HG02840 (cell line): Measurements from ENCODE around the gene DACT2.
"Not testable (repeated sequence)": the region's sequence is repeated elsewhere in the genome, so short reads cannot be mapped to it uniquely, and the experiment has no call there.

Source experiments
- ATAC-seq: cut with Tn5 transposase; IDR thresholded peaks from one replicate; pipeline ENCODE4 v1.9.1; 2021; ENCODE audit warnings: mild to moderate bottlenecking, moderate library complexity, moderate number of reproducible peaks; ENCODE audit not compliant: unreplicated experiment, low FRiP score

DACT2 gene

GRCh38 chr6:168305096-168305749, 14.4 kb downstream of the DACT2 start:
- ATAC-seq, result no peak

GRCh38 chr6:168304752-168305015, 14.9 kb downstream of the DACT2 start:
- ATAC-seq, result no peak

GRCh38 chr6:168303982-168304751, 15.4 kb downstream of the DACT2 start:
- ATAC-seq, result no peak

DNA sequence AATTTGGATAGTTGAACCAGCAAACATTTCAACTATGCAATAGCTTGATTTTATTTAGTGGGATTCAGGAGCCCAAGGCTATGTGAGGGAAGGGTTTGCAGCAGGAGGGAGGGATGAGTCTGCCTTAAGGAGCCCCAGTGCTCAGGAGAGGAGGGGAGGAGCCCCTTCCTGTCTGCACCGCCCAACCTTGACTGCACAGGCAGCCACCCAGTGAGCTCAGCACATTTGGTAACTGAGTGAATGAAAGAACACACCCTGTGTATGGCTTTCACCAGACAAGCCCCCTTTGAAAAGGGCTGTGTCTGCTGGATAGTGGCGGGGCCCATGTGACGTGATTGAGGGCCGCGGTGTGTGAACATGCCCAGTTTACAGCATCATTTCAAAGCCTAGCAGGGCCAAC, 17.0 kb downstream of the DACT2 start:
- ATAC-seq, result no peak

DNA sequence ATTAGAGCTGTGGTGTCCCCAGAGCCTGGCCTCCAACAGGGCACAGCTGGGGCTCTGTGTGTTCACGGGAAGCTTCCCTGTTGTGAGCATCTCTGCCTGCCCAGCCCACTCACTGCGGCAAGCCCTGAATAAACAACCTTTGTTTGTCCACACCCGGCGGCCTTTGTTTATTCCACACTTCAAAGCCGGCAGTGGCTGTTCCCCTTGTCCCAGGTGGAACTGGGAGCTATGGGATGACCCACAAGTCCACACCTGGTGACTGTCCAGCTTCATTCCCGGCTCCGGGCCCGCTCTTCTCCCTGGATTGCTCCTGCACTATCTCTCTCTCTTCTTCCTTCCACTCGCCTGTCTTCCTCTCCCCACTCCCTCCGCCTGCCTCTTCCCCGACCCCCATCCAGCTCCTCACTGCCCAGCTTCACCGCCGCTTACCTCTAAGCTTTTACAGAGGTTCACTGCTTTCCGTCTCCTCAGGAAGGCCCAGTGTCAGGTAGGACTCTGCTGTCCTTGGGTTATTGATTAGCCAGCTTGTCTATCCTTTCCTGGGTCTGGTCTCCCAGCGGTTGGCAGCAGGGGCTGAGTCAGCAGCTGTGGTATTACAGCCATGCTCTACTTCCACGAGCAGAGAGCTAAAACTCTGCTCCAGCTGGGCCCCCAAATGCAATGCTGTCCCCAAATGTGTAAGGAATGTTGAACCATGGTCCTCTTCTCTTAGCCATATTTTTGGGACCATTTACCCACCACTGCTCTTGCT, 17.8 kb downstream of the DACT2 start:
- no peak for ATAC-seq

- no peak for ATAC-seq
These were observed 18.5 kb downstream of the DACT2 start for GRCh38 chr6:168300975-168301647.

- ATAC-seq, result no peak
These were observed 19.8 kb downstream of the DACT2 start for GRCh38 chr6:168299541-168300511.

- no peak for ATAC-seq
These were observed 21.9 kb downstream of the DACT2 start for GRCh38 chr6:168297643-168298042.

DNA sequence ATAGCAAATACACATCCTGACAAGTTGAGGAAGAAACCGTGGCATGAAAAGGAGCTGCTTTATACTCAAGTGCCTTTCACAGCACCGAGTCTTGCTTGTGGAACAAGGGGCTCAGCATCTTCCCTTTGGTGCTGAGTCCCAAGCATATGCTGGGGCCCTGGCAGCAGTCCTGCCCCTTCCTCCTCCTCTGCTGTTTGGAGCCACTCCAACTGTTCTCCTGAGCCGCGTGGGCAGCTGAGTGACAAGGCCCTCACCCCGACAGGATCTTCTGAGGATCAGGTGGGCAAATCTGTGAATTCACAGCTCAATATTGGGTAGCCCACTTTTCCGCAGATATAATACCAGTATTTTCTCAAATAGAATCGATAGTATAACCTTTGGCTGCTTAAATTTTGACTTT, 24.7 kb downstream of the DACT2 start:
- no peak for ATAC-seq

DNA sequence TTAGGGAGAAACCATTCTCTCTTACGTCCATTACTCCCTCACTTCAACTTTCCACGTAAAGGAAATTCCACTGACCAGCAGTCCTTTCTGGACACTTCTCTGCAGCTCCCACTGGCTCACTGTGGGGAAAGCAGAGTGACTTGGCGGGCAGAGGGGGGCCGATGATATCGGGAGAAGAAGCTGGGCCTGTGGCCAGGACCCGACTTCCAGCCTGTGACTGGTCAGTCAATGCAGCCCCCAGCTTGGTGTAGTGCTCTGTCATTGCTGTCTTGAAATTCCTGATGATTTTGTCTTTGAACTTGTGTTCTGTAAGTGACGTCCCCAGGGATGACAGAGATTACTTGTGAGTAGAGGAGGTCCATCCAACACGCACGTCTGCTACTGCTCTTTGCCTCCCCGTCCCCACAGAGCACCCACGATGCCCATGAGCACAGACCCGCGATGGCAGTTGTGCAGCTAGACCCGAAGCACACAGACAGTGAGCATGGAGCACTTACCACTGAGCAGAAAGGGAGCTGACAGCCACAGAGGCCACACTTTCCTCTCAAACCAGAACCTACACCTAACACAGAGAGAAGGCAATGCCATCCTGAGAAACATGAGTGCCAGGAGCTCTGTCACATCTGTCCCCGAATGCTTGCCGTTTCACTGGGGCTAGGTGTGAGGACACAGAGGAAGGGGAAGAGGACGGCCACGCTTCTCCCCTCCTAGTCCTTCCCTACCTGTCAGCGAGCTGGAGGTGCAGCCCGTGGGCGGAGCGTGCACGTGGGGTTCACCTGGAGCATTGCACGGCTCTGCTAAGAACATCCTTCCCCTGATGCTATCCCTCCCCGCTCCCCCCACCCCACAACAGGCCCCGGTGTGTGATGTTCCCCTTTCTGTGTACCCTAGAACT, 25.7 kb downstream of the DACT2 start:
- no peak for ATAC-seq

GRCh38 chr6:168292826-168293225, 26.8 kb downstream of the DACT2 start:
- ATAC-seq, result no peak

GRCh38 chr6:168291450-168291849, 28.1 kb downstream of the DACT2 start:
- ATAC-seq, result no peak

- no peak for ATAC-seq
These were observed 29.5 kb downstream of the DACT2 start for GRCh38 chr6:168290095-168290494.

DNA sequence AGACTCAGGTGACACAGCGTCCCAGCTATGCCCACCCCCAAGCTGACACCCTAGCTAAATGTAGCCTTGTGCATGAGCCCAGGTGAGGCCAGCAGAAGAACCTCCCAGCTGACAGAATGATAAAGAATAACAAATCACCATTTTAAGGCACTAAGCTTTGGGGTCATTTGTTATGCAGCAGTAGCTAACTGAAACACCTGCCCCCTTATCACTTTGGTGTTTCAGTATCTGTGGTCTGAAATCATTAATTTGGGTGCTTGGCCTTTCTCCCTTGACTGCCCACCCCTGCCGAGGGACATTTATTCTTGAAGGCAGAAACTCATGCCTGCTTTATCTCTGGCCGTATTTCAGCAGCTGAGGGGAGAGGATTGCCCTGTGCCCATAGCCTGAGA, 30.0 kb downstream of the DACT2 start:
- no peak for ATAC-seq

DNA sequence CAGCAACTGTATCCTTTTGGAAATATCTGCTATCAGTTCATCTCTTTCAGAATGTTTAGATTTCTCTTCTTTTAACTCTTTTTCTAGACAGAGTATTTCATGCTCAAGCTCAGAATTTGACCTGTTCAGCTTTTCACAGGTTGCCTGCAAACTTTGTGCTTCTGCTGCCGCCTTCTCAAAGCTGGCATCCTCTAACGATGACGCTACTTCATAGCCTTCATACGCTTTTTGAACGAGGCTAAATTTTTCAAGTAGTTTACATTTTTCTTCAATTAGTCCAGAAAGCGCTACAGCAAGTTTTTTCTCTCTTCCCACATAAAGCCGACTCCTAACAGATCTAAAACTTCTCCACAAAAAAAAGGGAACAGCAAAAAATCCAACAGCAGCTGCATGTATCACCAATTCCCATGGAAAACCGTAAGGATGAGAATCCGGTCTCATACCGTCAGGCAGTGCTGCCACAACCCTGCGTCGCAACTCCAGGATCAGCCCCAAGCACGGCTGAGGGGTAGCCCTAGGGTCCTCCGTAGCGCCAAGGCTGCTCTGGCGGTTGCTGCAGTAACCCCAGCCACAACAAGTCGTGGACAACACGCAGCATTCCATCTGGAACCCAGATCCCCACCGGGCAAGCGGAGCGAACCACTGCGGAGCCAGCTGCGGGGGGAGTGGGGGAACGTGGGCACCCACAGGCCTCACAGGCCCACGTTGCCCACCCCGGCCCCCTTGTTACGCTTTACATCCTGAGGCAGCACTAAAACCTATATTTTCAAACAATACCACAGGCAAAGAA, 30.6 kb downstream of the DACT2 start:
- no peak for ATAC-seq

- ATAC-seq, result not testable (repeated sequence)
These were observed 32.1 kb downstream of the DACT2 start for GRCh38 chr6:168287460-168287859.

- ATAC-seq, result not testable (repeated sequence)
These were observed 32.7 kb downstream of the DACT2 start for GRCh38 chr6:168286771-168287446.

DNA sequence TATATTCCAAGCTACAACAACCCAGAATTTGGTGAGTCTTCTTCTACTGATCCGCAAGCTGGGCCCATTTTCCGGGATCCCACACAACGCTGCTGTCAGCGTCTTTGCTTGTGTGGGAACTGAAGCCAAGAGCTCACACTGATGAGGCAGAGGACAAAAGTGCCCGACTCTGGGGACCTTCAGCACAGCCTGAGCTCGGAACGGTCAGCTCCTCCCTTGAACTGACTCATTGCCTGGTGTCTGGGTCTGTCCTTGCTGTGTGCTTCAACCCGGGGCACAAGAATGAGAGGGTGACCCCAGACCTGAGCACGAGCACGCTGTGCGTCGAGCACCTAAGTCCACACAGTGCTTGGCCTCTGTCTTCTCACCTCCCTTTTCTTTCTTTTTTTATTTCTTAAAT, 33.5 kb downstream of the DACT2 start:
- ATAC-seq, result no peak
